Measurements from ENCODE around the gene CENPM. TPM values are rescaled to one million over a fixed set of nuclear protein-coding genes. Genes with fewer than 3 reads are reported as not detected.

CENPM gene
- total RNA-seq, 1 donor from 2014 or later: 2.0 TPM

DNA sequence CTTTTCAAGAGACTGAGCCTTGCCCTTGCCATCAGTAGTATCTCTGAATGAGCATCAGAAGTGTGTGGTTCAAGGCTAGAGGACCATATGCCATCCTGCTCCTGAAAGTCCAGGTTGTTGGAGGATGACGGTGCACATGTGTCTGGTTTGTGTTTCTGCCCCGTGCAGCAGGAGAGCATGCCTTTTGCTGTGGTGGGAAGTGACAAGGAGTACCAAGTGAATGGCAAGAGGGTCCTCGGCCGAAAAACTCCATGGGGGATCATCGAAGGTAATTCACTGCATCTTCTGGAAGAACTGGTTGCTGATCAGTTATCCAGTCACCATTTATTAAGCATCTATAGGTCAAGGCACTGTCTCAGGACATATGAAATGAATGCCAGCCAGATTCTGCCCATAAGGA is 45.5 kb upstream of the CENPM start:
- no peak overlapping the region for H3K4me3 ChIP-seq (ENCODE audit: insufficient read depth, low read depth, low read length)
- no peak overlapping the region for H3K27ac ChIP-seq (ENCODE audit: low read depth, low read length)
- no peaks in the 10 kb centered on the region for H4K20me1 ChIP-seq (ENCODE audit: insufficient read depth, low read length)
- peaks cover 27% of the 10 kb centered on the region for H3K27me3 Mint-ChIP-seq (ENCODE audit: low read depth, unreplicated experiment)
- FAIRE-seq (no peak), DNase-seq (ENCODE audit: low read depth) (no peak)
- no peak for TF ChIP-seq EZH2 (IDR thresholded peaks at IDR 0.05; ENCODE audit: insufficient read depth, low read length)
- TF ChIP-seq, protein P1, sequence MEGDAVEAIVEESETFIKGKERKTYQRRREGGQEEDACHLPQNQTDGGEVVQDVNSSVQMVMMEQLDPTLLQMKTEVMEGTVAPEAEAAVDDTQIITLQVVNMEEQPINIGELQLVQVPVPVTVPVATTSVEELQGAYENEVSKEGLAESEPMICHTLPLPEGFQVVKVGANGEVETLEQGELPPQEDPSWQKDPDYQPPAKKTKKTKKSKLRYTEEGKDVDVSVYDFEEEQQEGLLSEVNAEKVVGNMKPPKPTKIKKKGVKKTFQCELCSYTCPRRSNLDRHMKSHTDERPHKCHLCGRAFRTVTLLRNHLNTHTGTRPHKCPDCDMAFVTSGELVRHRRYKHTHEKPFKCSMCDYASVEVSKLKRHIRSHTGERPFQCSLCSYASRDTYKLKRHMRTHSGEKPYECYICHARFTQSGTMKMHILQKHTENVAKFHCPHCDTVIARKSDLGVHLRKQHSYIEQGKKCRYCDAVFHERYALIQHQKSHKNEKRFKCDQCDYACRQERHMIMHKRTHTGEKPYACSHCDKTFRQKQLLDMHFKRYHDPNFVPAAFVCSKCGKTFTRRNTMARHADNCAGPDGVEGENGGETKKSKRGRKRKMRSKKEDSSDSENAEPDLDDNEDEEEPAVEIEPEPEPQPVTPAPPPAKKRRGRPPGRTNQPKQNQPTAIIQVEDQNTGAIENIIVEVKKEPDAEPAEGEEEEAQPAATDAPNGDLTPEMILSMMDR (IDR thresholded peaks at IDR 0.05; ENCODE audit: insufficient read depth, low read depth, low read length): no peak
- H3K9ac ChIP-seq (ENCODE audit: low read length): no peak overlapping the region
- peaks cover under 1% of the 10 kb centered on the region for H3K9me3 Mint-ChIP-seq (ENCODE audit: unreplicated experiment)
- no peaks in the 10 kb centered on the region for H3K36me3 Mint-ChIP-seq (ENCODE audit: low read depth, unreplicated experiment)
- H3K27ac Mint-ChIP-seq (ENCODE audit: unreplicated experiment): no peak overlapping the region
- no peak overlapping the region for H2AFZ ChIP-seq (ENCODE audit: low read depth, low read length)
- no peak overlapping the region for H3K4me2 ChIP-seq (ENCODE audit: low read length)
- H3K4me1 ChIP-seq (ENCODE audit: insufficient read depth, low read length): no peaks in the 10 kb centered on the region
- H3K4me3 Mint-ChIP-seq (ENCODE audit: unreplicated experiment): no peak overlapping the region
- H3K79me2 ChIP-seq (ENCODE audit: insufficient read depth, low read length): no peaks in the 10 kb centered on the region
- no peaks in the 10 kb centered on the region for H3K27me3 ChIP-seq (ENCODE audit: insufficient read depth, low read length)
- H3K9me3 ChIP-seq (ENCODE audit: insufficient read depth, low read depth, low read length): no peaks in the 10 kb centered on the region
- H3K36me3 ChIP-seq (ENCODE audit: insufficient read depth, low read length): no peaks in the 10 kb centered on the region
- peaks cover 4% of the 10 kb centered on the region for H3K4me1 Mint-ChIP-seq (ENCODE audit: low read depth, unreplicated experiment)

- Histone ChIP-seq H3K9ac (ENCODE audit: low read length) (no peak overlapping the region), H3K4me2 (ENCODE audit: low read length) (no peak overlapping the region), H4K20me1 (ENCODE audit: insufficient read depth, low read length) (no peaks in the 10 kb centered on the region), H3K27ac (ENCODE audit: low read depth, low read length) (no peak overlapping the region), H2AFZ (ENCODE audit: low read depth, low read length) (no peak overlapping the region), H3K9me3 (ENCODE audit: insufficient read depth, low read depth, low read length) (no peaks in the 10 kb centered on the region), H3K79me2 (ENCODE audit: insufficient read depth, low read length) (no peaks in the 10 kb centered on the region), H3K36me3 (ENCODE audit: insufficient read depth, low read length) (no peaks in the 10 kb centered on the region), H3K27me3 (ENCODE audit: insufficient read depth, low read length) (no peaks in the 10 kb centered on the region), H3K4me3 (ENCODE audit: insufficient read depth, low read depth, low read length) (no peak overlapping the region), H3K4me1 (ENCODE audit: insufficient read depth, low read length) (no peaks in the 10 kb centered on the region)
- Mint-ChIP-seq H3K27me3 (ENCODE audit: low read depth, unreplicated experiment) (peaks cover 19% of the 10 kb centered on the region), H3K9me3 (ENCODE audit: unreplicated experiment) (peaks cover 1% of the 10 kb centered on the region), H3K4me3 (ENCODE audit: unreplicated experiment) (no peak overlapping the region), H3K36me3 (ENCODE audit: low read depth, unreplicated experiment) (peaks cover 1% of the 10 kb centered on the region), H3K4me1 (ENCODE audit: low read depth, unreplicated experiment) (peaks cover 4% of the 10 kb centered on the region), H3K27ac (ENCODE audit: unreplicated experiment) (no peak overlapping the region)
- TF ChIP-seq, protein P1 (IDR thresholded peaks at IDR 0.05; ENCODE audit: insufficient read depth, low read depth, low read length): no peak
- TF ChIP-seq EZH2 (IDR thresholded peaks at IDR 0.05; ENCODE audit: insufficient read depth, low read length): no peak
- no peak for FAIRE-seq
- DNase-seq (ENCODE audit: low read depth): no peak
Measured at GRCh38 chr22:41991111-41991510, 44.2 kb upstream of the CENPM start.

DNA sequence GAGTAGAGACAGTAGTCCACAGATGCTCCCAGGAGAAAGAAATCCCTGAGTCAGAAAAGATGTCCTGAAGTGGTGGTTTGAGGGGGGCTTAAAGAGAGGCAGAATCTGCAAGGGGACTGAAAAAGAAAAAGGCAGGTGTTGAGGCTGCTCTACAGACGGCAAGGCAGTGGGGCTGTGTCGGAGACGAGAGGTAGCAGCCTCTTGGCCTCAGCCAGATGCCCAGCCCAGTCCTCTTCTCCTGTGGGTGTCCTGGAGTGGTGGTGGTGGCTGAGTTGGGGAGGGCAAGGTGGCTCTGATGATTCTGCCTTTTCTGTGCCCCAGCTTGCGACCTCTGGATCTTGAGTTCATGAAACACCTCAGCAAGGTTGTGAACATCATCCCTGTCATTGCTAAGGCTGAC is 42.3 kb upstream of the CENPM start:
- H3K27me3 Mint-ChIP-seq (ENCODE audit: low read depth, unreplicated experiment): peaks cover 15% of the 10 kb centered on the region
- H3K27ac Mint-ChIP-seq (ENCODE audit: unreplicated experiment): no peak overlapping the region
- peaks cover 3% of the 10 kb centered on the region for H3K9me3 Mint-ChIP-seq (ENCODE audit: unreplicated experiment)
- H3K4me1 ChIP-seq (ENCODE audit: insufficient read depth, low read length): no peaks in the 10 kb centered on the region
- DNase-seq (ENCODE audit: low read depth) (no peak), FAIRE-seq (no peak)
- H4K20me1 ChIP-seq (ENCODE audit: insufficient read depth, low read length): no peaks in the 10 kb centered on the region
- H3K4me2 ChIP-seq (ENCODE audit: low read length): no peak overlapping the region
- no peak overlapping the region for H3K4me3 Mint-ChIP-seq (ENCODE audit: unreplicated experiment)
- H2AFZ ChIP-seq (ENCODE audit: low read depth, low read length): no peak overlapping the region
- H3K79me2 ChIP-seq (ENCODE audit: insufficient read depth, low read length): no peaks in the 10 kb centered on the region
- H3K4me1 Mint-ChIP-seq (ENCODE audit: low read depth, unreplicated experiment): no peaks in the 10 kb centered on the region
- H3K27ac ChIP-seq (ENCODE audit: low read depth, low read length): no peak overlapping the region
- no peaks in the 10 kb centered on the region for H3K36me3 ChIP-seq (ENCODE audit: insufficient read depth, low read length)
- no peak for TF ChIP-seq EZH2 (IDR thresholded peaks at IDR 0.05; ENCODE audit: insufficient read depth, low read length)
- TF ChIP-seq, protein P1 (IDR thresholded peaks at IDR 0.05; ENCODE audit: insufficient read depth, low read depth, low read length): no peak
- no peak overlapping the region for H3K4me3 ChIP-seq (ENCODE audit: insufficient read depth, low read depth, low read length)
- H3K27me3 ChIP-seq (ENCODE audit: insufficient read depth, low read length): no peaks in the 10 kb centered on the region
- peaks cover 1% of the 10 kb centered on the region for H3K36me3 Mint-ChIP-seq (ENCODE audit: low read depth, unreplicated experiment)
- H3K9ac ChIP-seq (ENCODE audit: low read length): no peak overlapping the region
- no peaks in the 10 kb centered on the region for H3K9me3 ChIP-seq (ENCODE audit: insufficient read depth, low read depth, low read length)

Data from astrocyte (in vitro differentiated cells and primary cell).